H1 (cell line): ENCODE measurements around the gene SPHKAP. TPM values are rescaled to one million over a fixed set of nuclear protein-coding genes. Genes with fewer than 3 reads are reported as not detected.

Experiments used
- CTCF ChIA-PET: fragments of 300-600 bp; sonication (Branson Sonifier 250); formaldehyde crosslinking; loops from one replicate; lab custom pipeline; 2021; ENCODE audit not compliant: partially characterized antibody; lab: Charles Lee
- POLR2A ChIA-PET: fragments of 300-600 bp; sonication (Branson Sonifier 250); formaldehyde crosslinking; loops from one replicate; lab custom pipeline; 2021; ENCODE audit warnings: inconsistent platforms; ENCODE audit not compliant: partially characterized antibody; lab: Charles Lee
- DNase-seq, 2 experiments: peaks; one replicate each; pipeline versions ENCODE4 v3.0.0 to v3.0.0-alpha.2; 2010 to 2022; ENCODE audit warnings: low spot score in 2 of 2, low read depth in 1 of 2, mixed read lengths in 1 of 2
- FAIRE-seq: peaks from 2 replicates; lab custom pipeline; 2011; peaks lifted over from hg19 to GRCh38; lab: Jason Lieb, UNC
- H2AFZ ChIP-seq: 2 replicates; pipeline ENCODE4 v1.8.1; 2012; ENCODE audit warnings: low read length, inconsistent platforms
- H2AK5ac ChIP-seq: 2 replicates; pipeline ENCODE4 v1.6.1; 2013; ENCODE audit warnings: low read depth, low read length
- H2BK120ac ChIP-seq: replicated peaks from 2 replicates; pipeline ENCODE3; 2013; ENCODE audit warnings: low read depth, low read length, inconsistent platforms
- H2BK12ac ChIP-seq: 2 replicates; pipeline ENCODE4 v1.6.1; 2013; ENCODE audit warnings: low read depth, low read length
- H2BK15ac ChIP-seq: 2 replicates; pipeline ENCODE4 v1.6.1; 2013; ENCODE audit warnings: low read length
- H2BK20ac ChIP-seq: 2 replicates; pipeline ENCODE4 v1.6.1; 2013; ENCODE audit warnings: low read length
- H2BK5ac ChIP-seq: 2 replicates; pipeline ENCODE4 v1.6.1; 2013; ENCODE audit warnings: low read depth, low read length
- H3K14ac ChIP-seq: 2 replicates; pipeline ENCODE4 v1.6.1; 2013; ENCODE audit warnings: inconsistent platforms; ENCODE audit not compliant: insufficient read length
- H3K18ac ChIP-seq: 2 replicates; pipeline ENCODE4 v1.6.1; 2013; ENCODE audit warnings: low read length; ENCODE audit errors: extremely low read depth
- H3K23ac ChIP-seq: 2 replicates; pipeline ENCODE4 v1.6.1; 2013; ENCODE audit warnings: inconsistent platforms; ENCODE audit not compliant: insufficient read length
- H3K23me2 ChIP-seq: 2 replicates; pipeline ENCODE4 v1.6.1; 2013; ENCODE audit warnings: low read depth, low read length
- H3K27ac ChIP-seq: 2 replicates; pipeline ENCODE4 v1.6.1; 2011; ENCODE audit warnings: low read depth, low read length, inconsistent platforms
- H3K27me3 ChIP-seq, 4 experiments: replicated peaks in 1 of 4; 1 replicate in 1 of 4; 2 replicates in 3 of 4; pipeline versions ENCODE4 v1.6.1 to v1.8.1; 2011 to 2013; ENCODE audit warnings: low read length in 3 of 4, mild to moderate bottlenecking in 3 of 4, inconsistent platforms in 2 of 4, mixed read lengths in 2 of 4, moderate library complexity in 1 of 4; ENCODE audit not compliant: control insufficient read depth in 3 of 4, insufficient read depth in 3 of 4; ENCODE audit errors: extremely low read depth in 1 of 4
- H3K36me3 ChIP-seq, 4 experiments: 2 replicates each; pipeline versions ENCODE4 v1.6.1 to v1.8.1; 2011 to 2013; ENCODE audit warnings: mild to moderate bottlenecking in 4 of 4, low read length in 3 of 4, moderate library complexity in 2 of 4, control low read depth in 1 of 4, inconsistent platforms in 1 of 4; ENCODE audit not compliant: insufficient read depth in 4 of 4, control insufficient read depth in 2 of 4
- H3K4ac ChIP-seq: replicated peaks from 2 replicates; pipeline ENCODE3; 2013; ENCODE audit warnings: low read length, low read depth, mixed read lengths, inconsistent platforms; ENCODE audit not compliant: insufficient read length
- H3K4me1 ChIP-seq, 4 experiments: replicated peaks in 1 of 4; 1 replicate in 1 of 4; 2 replicates in 3 of 4; pipeline versions ENCODE4 v1.6.1 to v1.8.1; 2011 to 2013; ENCODE audit warnings: low read length in 3 of 4, inconsistent platforms in 2 of 4, mixed read lengths in 1 of 4; ENCODE audit not compliant: insufficient read depth in 4 of 4, control insufficient read depth in 3 of 4
- H3K4me2 ChIP-seq, 2 experiments: 2 replicates each; pipeline versions ENCODE4 v1.6.1 to v1.8.1; 2011 to 2013; ENCODE audit warnings: low read depth in 2 of 2, low read length in 2 of 2, control low read depth in 1 of 2, inconsistent platforms in 1 of 2, mild to moderate bottlenecking in 1 of 2; ENCODE audit not compliant: insufficient read depth in 1 of 2
- H3K4me3 ChIP-seq, 4 experiments: fragments of 200-600, 300-600 bp in 1 of 4; sonication (generic), shearing (Covaris generic), sonication (Bioruptor Twin) in 1 of 4; 2 replicates each; pipeline versions ENCODE4 v1.5.1 to v1.8.1; 2011 to 2016; ENCODE audit warnings: low read length in 4 of 4, low read depth in 3 of 4, control low read depth in 2 of 4, inconsistent platforms in 2 of 4, mild to moderate bottlenecking in 2 of 4, mixed read lengths in 1 of 4, moderate library complexity in 1 of 4; ENCODE audit not compliant: insufficient read depth in 2 of 4; ENCODE audit errors: extremely low read depth in 1 of 4
- H3K56ac ChIP-seq: replicated peaks from 2 replicates; pipeline ENCODE3; 2013; ENCODE audit warnings: low read depth, mild to moderate bottlenecking, mixed read lengths, low read length, inconsistent platforms; ENCODE audit not compliant: insufficient read length
- H3K79me1 ChIP-seq: 2 replicates; pipeline ENCODE4 v1.6.1; 2013; ENCODE audit warnings: low read depth, low read length, control low read depth
- H3K79me2 ChIP-seq, 2 experiments: 2 replicates each; pipeline versions ENCODE4 v1.6.1 to v1.8.1; 2012 to 2013; ENCODE audit warnings: low read length in 2 of 2, mild to moderate bottlenecking in 2 of 2, inconsistent platforms in 1 of 2; ENCODE audit not compliant: insufficient read depth in 2 of 2, control insufficient read depth in 1 of 2
- H3K9ac ChIP-seq, 4 experiments: replicated peaks in 1 of 4; 1 replicate in 1 of 4; 2 replicates in 3 of 4; pipeline versions ENCODE4 v1.6.1 to v1.8.1; 2011 to 2013; ENCODE audit warnings: low read depth in 3 of 4, low read length in 3 of 4, control low read depth in 2 of 4, mild to moderate bottlenecking in 2 of 4, moderate library complexity in 2 of 4, inconsistent platforms in 1 of 4; ENCODE audit errors: extremely low read depth in 1 of 4
- H3K9me3 ChIP-seq, 2 experiments: 2 replicates each; pipeline versions ENCODE4 v1.6.1 to v1.8.1; 2012 to 2013; ENCODE audit warnings: mild to moderate bottlenecking in 2 of 2, moderate library complexity in 2 of 2, control low read depth in 1 of 2, inconsistent platforms in 1 of 2, low read depth in 1 of 2, low read length in 1 of 2, mixed read lengths in 1 of 2; ENCODE audit not compliant: insufficient read depth in 2 of 2
- H4K20me1 ChIP-seq, 2 experiments: replicated peaks in 1 of 2; 2 replicates each; pipeline versions ENCODE3 to v1.8.1; 2011 to 2013; ENCODE audit warnings: inconsistent platforms in 2 of 2, low read length in 2 of 2, mild to moderate bottlenecking in 1 of 2; ENCODE audit not compliant: insufficient read depth in 2 of 2, control insufficient read depth in 1 of 2
- H4K5ac ChIP-seq: 2 replicates; pipeline ENCODE4 v1.6.1; 2013; ENCODE audit warnings: low read length, low read depth, mixed read lengths, inconsistent platforms; ENCODE audit not compliant: insufficient read length
- H4K8ac ChIP-seq: 2 replicates; pipeline ENCODE4 v1.8.0; 2013; ENCODE audit warnings: mild to moderate bottlenecking, moderate library complexity, low read length, inconsistent platforms; ENCODE audit not compliant: insufficient read depth; ENCODE audit errors: extremely low read depth
- H4K91ac ChIP-seq: replicated peaks from 2 replicates; pipeline ENCODE3; 2013; ENCODE audit warnings: low read length, mixed read lengths, inconsistent platforms; ENCODE audit not compliant: insufficient read length
- CBX8 ChIP-seq: fragments of 300-800, 300-1000 bp; sonication (generic); IDR thresholded peaks from 2 replicates; pipeline ENCODE4 v1.7.1; 2016; ENCODE audit warnings: low read depth, low read length, borderline replicate concordance
- CREB1 ChIP-seq: IDR thresholded peaks from 2 replicates; pipeline ENCODE4 v1.6.1; 2012; ENCODE audit warnings: inconsistent platforms
- GTF2F1 ChIP-seq: IDR thresholded peaks from 2 replicates; pipeline ENCODE4 v1.6.1; 2012; ENCODE audit warnings: low read depth, low read length, improper control_type of control experiment, borderline replicate concordance
- ZNF274 ChIP-seq: IDR thresholded peaks from 2 replicates; pipeline ENCODE4 v1.7.0; 2012; ENCODE audit warnings: low read length, borderline replicate concordance; ENCODE audit errors: extremely low read depth
- WGBS, 2 experiments: shearing (Covaris generic) in 1 of 2; methylation state at CpG; one replicate each; pipeline versions ENCODE4 v1.1.6 to v1.1.7; 2013 to 2015; ENCODE audit warnings: low lambda C conversion rate in 2 of 2, mixed read lengths in 2 of 2, inconsistent platforms in 1 of 2, low coverage in 1 of 2, missing lambda C conversion rate in 1 of 2; ENCODE audit not compliant: insufficient replicate concordance in 2 of 2, insufficient coverage in 1 of 2, insufficient read length in 1 of 2; ENCODE audit errors: extremely low coverage in 1 of 2, missing lambda C conversion rate in 1 of 2; 5-methylcytosine and 5-hydroxymethylcytosine counted together
- polyA plus RNA-seq, 7 experiments: library from polyadenylated mRNA; depleted of rRNA in 3 of 7; stranded (reverse) in 5 of 7; unstranded in 2 of 7; fragments of >200 nt in 5 of 7; fragments of 200-250 nt in 2 of 7; gene quantifications; 1 replicate in 5 of 7; 2 replicates in 1 of 7; 4 replicates in 1 of 7; pipeline versions ENCODE4 v1.2.1 to v1.2.3, GENCODE V29; 2011 to 2013; ENCODE audit warnings: missing spikeins in 2 of 7, mixed read lengths in 2 of 7
- total RNA-seq: library from RNA; stranded (reverse); fragmentation: NEBNext Ultra II Directional; extraction: Animal tissue kit (Norgen Biotek cat#: 25700); gene quantifications from 2 replicates; pipeline ENCODE4 v1.2.1, GENCODE V29; 2021

Gene SPHKAP
- total and polyA plus RNA-seq, 2 of the 8 experiments (the other 6 are each of a cell fraction or from before 2014, with no cell fraction given) = 0.02 TPM; not detected in 1

DNA sequence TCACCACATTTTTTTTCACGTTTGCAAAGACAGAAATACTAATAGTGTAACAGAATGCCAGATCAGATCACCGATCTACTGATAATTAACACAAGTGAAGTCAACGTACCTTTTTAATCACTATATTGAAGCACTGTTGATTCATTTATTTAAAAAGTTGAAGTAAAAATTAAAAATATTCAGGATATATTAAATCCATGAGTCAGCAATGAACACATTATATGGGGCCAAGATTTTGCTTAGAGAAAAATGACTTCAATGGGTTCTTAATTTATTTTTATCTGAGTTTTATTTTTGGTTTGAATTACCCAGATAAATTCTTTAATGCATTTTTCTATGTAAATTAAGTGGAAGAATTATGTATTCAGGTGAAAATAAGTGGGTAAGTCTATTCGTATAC lies 14.2 kb downstream of the SPHKAP start:
- Histone ChIP-seq H3K23ac (no peak overlapping the region), H3K27ac (no peak overlapping the region), H2AK5ac (no peak overlapping the region), H4K20me1 (no peaks in the 10 kb centered on the region), H2BK15ac (no peak overlapping the region), H3K14ac (no peak overlapping the region), H3K36me3 (no peaks in the 10 kb centered on the region), H3K79me2 (no peaks in the 10 kb centered on the region), H2BK20ac (no peak overlapping the region), H3K4me1 (no peaks in the 10 kb centered on the region), H2AFZ (no peak overlapping the region), H4K8ac (no peak overlapping the region), H3K9me3 (no peaks in the 10 kb centered on the region), H4K5ac (no peak overlapping the region), H3K56ac (no peak overlapping the region), H3K79me1 (no peaks in the 10 kb centered on the region), H2BK12ac (no peak overlapping the region), H3K9ac (no peak overlapping the region), H2BK120ac (no peak overlapping the region), H2BK5ac (no peak overlapping the region), H3K4ac (no peak overlapping the region), H4K91ac (no peak overlapping the region), H3K27me3 (no peaks in the 10 kb centered on the region), H3K18ac (no peak overlapping the region), H3K4me3 (no peak overlapping the region), H3K4me2 (no peak overlapping the region), H3K23me2 (no peaks in the 10 kb centered on the region)
- 94% methylated on average over 4 of the region's 4 CpGs; no CpG with 5 or more reads in 1 of the 2 experiments for WGBS, 2 experiments
- TF ChIP-seq CBX8 (no peak), CREB1 (no peak), GTF2F1 (no peak), ZNF274 (no peak)
- DNase-seq = no peak
- no peak for FAIRE-seq
- CTCF ChIA-PET = no interaction called here
- POLR2A ChIA-PET = no interaction called here
